Measurements from ENCODE around the gene NACC2. TPM values are rescaled to one million over a fixed set of nuclear protein-coding genes. Genes with fewer than 3 reads are reported as not detected.

NACC2 gene
- total and polyA plus RNA-seq, 2 of the 8 experiments (the other 6 are each of a cell fraction or from before 2014, with no cell fraction given): 8.3 to 14.0 TPM

- TF ChIP-seq CHD7 (IDR thresholded peaks at IDR 0.05; ENCODE audit: insufficient replicate concordance, low read length) (no peak), BACH1 (IDR thresholded peaks at IDR 0.05; ENCODE audit: low read length) (no peak), ATF2 (IDR thresholded peaks at IDR 0.05; ENCODE audit: low read length) (no peak)
Observed at GRCh38 chr9:135974220-135974573, 120.9 kb downstream of the NACC2 start (continued).
